GM21367 (cell line): Measurements from ENCODE around the gene TMEM131.
"Not testable (repeated sequence)": the region's sequence is repeated elsewhere in the genome, so short reads cannot be mapped to it uniquely, and the experiment has no call there.

Experiments used
- ATAC-seq: cut with Tn5 transposase; IDR thresholded peaks from one replicate; pipeline ENCODE4 v1.9.1; 2021; ENCODE audit not compliant: unreplicated experiment

The TMEM131 gene

GRCh38 chr2:97871096-97871780 lies 124.5 kb downstream of the TMEM131 start:
- ATAC-seq: no peak

DNA sequence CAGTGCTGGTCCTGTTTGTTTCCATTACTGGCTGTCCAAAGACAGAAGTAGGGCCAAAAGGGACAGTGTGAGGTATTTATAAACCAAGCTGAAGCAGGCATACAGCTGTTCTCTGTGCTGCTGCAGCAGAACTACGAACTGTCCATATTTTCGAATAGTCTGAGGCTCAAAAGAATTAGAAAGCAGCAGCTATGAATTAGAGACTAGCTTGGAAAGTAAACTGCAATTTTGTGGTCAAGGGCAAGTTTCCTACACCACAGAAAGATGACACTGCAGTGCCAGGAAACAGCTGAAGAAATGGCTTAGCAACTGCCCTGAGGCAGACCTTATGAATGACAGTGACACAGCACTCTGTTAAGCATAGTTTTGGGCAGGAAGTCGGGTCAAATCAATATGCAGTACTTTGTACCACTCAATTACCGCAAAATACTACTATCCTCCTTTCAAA lies 125.3 kb downstream of the TMEM131 start:
- ATAC-seq: peak; percentile 98

- no peak for ATAC-seq
Observed at GRCh38 chr2:97869722-97870346, 125.9 kb downstream of the TMEM131 start.

DNA sequence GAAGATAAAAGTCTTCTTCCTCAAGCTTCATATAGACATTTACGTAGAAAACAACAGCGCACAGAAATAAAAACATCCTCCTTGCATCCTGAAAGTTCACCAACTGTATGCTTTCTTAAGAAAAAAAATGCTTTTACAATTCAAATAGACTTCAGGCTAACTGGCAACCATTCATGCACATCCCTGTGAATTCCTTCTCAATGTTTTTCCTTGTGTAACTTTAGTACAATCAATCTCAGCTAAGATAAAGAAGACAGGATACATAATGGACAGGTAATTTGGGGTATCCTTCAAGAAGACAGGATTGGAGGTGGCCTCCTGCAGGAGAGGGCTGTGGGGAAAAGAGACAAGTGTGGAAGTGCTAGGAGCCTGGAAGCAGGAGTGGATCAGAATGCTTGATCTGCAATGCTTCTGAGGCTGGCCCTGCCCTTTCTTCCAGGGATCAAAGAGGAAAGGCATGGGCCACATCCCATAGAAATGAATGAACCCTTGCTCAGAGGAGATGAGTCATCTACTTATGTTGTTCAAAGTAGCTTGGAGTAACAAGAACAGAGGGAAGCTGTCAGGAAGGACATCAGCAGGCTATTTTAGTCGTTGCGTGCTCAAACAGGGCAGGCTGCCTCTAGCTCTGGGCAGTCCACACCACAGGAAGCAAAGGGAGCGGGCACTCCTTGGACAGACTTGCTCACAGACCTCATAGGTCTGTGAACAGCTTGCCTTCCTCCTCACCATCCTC lies 126.6 kb downstream of the TMEM131 start:
- ATAC-seq: no peak

DNA sequence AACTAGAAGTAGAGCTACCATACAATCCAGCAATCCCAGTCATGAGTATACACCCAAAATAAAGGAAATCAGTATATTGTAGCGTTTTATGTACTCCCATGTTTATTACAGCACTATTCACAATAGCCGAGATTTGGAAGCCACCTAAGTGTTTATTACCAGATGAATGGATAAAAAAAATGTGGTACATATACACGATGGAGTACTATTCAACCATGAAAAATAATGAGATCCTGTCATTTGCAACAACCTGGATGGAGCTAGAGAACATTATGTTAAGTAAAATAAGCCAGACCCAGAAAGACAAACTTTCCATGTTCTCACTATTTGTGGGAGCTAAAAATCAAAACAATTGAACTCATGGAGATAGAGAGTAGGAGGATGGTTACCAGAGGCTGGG lies 131.9 kb downstream of the TMEM131 start:
- ATAC-seq: no peak

DNA sequence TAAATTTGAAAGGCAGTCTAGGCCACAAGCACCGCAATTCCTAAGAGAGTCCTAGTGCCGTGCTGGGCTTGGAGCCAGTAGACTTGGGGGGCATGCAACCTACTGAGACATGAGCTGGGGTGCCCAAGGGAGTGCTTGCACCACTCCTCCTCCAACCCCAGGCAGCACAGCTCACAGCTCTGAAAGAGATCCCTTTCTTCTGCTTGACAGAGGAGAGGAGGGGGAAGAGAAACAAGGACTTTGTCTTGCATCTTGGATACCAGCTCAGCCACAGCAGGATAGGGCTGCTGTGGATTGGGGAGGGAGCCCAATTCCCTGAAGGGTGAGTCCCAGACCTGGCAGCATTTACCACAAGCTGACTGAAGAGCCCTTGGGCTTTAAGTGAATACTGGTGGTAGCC lies 134.6 kb downstream of the TMEM131 start:
- ATAC-seq: no peak

GRCh38 chr2:97858442-97858841 lies 137.3 kb downstream of the TMEM131 start:
- no peak for ATAC-seq

GRCh38 chr2:97857553-97857952 lies 138.2 kb downstream of the TMEM131 start:
- no peak for ATAC-seq

GRCh38 chr2:97853057-97853456 lies 142.7 kb downstream of the TMEM131 start:
- ATAC-seq: not testable (repeated sequence)

- ATAC-seq: no peak
Observed at GRCh38 chr2:97851172-97851571, 144.6 kb downstream of the TMEM131 start.

DNA sequence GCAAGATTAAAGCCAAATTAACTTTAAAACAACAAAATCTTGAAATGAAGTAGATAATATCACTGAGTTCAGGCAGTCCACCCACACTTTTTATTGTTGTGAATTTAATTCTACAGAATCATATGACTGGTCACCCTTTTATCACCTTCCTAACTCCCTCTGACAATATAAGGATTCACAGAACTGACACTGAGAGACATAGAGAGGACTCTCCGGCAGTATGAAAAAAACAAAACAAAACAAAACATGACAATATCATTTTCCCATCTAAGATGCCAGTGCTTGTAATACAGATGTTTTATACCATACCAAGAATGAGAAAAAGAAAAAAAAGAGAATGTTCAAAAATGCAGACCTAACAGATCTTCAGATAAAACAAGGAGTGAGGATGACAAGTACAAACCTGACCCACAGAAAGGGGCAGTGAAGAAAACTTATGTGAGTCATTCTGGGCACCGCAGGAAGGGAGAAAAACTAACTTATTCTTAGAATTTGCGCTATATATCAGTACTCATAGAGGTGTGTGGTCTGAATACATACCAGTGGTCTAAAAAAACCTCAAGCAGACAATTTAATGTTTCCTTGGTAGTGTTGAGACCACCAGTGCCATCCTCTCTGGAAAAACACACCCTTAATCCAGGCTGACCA lies 145.7 kb downstream of the TMEM131 start:
- ATAC-seq: peak; percentile 65

GRCh38 chr2:97848306-97848705 lies 147.4 kb downstream of the TMEM131 start:
- no peak for ATAC-seq

DNA sequence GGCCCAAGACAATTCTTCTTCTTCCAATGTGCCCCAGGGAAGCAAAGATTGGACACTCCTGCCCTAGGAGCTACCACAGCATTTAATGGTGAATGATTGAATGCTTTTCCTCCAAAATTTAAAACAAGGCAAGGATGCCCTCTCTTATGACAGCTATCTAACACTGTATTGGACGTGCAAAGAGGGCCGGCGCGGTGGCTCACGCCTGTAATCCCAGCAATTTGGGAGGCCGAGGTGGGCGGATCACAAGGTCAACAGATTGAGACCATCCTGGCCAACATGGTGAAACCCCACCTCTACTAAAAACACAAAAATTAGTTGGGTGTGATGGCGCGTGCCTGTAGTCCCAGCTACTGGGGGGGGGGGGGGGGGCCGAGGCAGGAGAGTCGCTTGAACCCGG lies 149.0 kb downstream of the TMEM131 start:
- ATAC-seq: not testable (repeated sequence)

DNA sequence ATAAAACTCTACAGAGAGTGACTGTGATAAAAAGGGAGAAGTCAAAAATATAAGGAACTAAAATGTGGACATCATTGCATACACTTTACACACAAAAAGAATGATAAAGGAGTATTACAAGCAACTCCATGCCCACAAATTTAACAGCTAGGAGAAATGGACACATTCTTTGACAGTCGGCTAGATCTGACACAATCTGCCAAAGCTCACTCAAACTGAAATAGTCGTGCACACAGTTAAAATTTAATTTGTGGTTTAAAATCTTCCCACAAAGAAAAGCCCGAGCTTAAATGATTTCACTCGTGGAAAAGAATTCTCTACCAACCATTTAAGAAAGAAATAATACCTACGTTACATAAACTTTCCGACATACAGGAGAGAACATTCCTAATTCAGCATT lies 149.9 kb downstream of the TMEM131 start:
- no peak for ATAC-seq

- ATAC-seq: no peak
Observed at GRCh38 chr2:97845133-97845532, 150.6 kb downstream of the TMEM131 start.

DNA sequence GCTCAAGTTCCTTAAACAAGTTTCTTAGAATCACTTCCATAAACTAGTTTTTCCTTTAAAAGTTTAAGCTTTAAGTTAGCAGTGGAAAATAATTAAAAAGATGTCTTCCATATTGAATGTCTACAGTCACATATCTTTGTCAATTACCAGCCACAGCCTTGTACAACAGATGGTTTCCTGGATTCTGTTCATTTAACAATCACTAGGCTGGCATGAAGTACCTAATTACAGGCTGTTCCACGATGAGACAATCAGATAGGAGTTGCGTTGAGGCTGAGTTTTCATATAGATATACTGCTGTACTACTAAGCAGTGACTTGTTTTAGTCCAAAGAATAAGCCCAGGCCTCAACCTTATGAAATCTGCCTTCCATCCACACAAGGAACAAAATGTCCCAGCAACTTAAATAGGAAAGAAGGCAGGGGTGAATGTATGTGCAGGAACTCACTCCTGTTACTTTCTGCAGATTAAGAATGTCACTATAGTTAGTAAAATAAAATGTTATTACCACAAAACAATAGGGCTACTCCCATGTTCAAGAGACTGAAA lies 151.4 kb downstream of the TMEM131 start:
- no peak for ATAC-seq

DNA sequence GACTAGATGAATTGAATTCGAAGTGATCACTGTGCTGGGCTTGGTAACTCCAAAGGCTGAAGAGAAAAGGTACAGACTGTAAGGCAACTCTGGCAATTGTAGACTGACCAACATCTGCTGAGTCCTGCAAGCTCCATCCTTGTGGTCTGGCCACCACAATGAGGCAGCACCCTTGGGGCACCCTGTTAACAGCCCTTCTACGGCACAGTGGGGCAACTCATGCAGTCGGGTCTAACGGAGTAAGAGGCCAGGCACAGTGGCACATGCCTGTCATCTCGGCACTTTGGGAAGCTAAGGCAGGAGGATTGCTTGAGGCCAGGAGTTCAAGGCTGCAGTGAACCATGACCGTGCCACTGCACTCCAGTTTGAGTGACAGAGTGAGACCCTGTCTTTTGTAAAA lies 155.6 kb downstream of the TMEM131 start:
- no peak for ATAC-seq

- ATAC-seq: no peak
Observed at GRCh38 chr2:97834610-97835009, 161.1 kb downstream of the TMEM131 start.

DNA sequence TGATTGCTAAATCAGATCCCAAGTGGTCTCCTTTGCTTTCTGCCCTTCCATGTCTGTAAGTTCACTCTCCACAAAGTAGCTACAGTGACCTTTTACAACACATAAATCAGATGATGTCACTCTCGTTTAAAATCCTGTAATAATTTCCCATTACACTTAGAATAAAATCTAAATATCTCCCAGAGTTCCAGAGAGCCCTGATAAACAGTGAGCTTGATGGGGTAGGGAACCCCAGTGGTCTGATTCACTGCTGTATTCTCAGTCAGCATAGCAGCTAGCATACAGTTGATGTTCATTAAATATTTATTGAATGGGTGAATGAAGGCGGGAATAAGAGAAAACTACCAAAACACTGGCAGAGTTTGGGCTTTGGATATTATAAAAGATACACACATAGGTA lies 164.6 kb downstream of the TMEM131 start:
- no peak for ATAC-seq

GRCh38 chr2:97829255-97829654 lies 166.5 kb downstream of the TMEM131 start:
- not testable (repeated sequence) for ATAC-seq

DNA sequence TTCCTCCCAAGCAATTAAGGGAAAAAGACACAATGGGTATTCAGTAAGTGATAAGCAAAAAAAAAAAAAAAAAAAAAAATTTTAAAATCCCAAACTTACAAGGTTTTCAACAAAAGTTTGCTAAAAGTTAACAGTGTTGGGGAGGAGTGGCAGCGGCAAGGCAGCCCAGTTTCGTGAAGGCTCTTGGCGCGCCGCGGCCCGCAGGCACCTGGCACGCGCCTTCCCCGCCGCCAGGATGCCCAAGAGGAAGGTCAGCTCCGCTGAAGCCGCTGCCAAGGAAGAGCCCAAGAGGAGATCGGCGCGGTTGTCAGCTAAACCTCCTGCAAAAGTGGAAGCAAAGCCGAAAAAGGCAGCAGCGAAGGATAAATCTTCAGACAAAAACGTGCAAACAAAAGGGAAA lies 168.7 kb downstream of the TMEM131 start:
- ATAC-seq: not testable (repeated sequence)
